Choroid plexus epithelial cell (primary cell): ENCODE data around the gene CASP2.

Experiments
- DNase-seq: peaks from one replicate; pipeline ENCODE4 v3.0.0-alpha.2; 2010; ENCODE audit warnings: low read depth
- H3K4me3 ChIP-seq: 2 replicates; pipeline ENCODE4 v1.5.1; 2011; ENCODE audit warnings: low read depth, mild to moderate bottlenecking, control low read depth, low read length, moderate library complexity
- CTCF ChIP-seq: conservative IDR thresholded peaks from 2 replicates; pipeline ENCODE4 v1.5.1; 2011; ENCODE audit warnings: low read depth, mild to moderate bottlenecking, control low read depth, inconsistent platforms, low read length, moderate library complexity

The CASP2 gene

GRCh38 chr7:143287935-143288826, at the start of gene CASP2:
Gene CASP2 (plus strand): TSS chr7:143288351. CDS start chr7:143288456, 105 bp downstream.
- peak within 1 kb of the TSS; percentile 94 for H3K4me3 ChIP-seq
- DNase-seq, result peak; percentile 98
- TF ChIP-seq CTCF, result peak; percentile 46

- TF ChIP-seq CTCF, result no peak
- peak overlapping the region; percentile 20 for H3K4me3 ChIP-seq
- DNase-seq, result peak; percentile 74
Measured at GRCh38 chr7:143239813-143240212, 48.3 kb upstream of the CASP2 start.

GRCh38 chr7:143240291-143241168, 47.6 kb upstream of the CASP2 start:
- H3K4me3 ChIP-seq, result peak overlapping the region; percentile 20
- DNase-seq, result peak; percentile 95
- peak; percentile 95 for TF ChIP-seq CTCF

GRCh38 chr7:143242306-143242705, 45.8 kb upstream of the CASP2 start:
- no peak overlapping the region for H3K4me3 ChIP-seq
- TF ChIP-seq CTCF, result no peak
- DNase-seq, result no peak

GRCh38 chr7:143243111-143243510, 45.0 kb upstream of the CASP2 start:
- H3K4me3 ChIP-seq, result no peak overlapping the region
- no peak for TF ChIP-seq CTCF
- no peak for DNase-seq

GRCh38 chr7:143243614-143244013, 44.5 kb upstream of the CASP2 start:
- no peak for DNase-seq
- H3K4me3 ChIP-seq, result no peak overlapping the region
- no peak for TF ChIP-seq CTCF
